Measurements from ENCODE around the gene OTUD3.

DNA sequence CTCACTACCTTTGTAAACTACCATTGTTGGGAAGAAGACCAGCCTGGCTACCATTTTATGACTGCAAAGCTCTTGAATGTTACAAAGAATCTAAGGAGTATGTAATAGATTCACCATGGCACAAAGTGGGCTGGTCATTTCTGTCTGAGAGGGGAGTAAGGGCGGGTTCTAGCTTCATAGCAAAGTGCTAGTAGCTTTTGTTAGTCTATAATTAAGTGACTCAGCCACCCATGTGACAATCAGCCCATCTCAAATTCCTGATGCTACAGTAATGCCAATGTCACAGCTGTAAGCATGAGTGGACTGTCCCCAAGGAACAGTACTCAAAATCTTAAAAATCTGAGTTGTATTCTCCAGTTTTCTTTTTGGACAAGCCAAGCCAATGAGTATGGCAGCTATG is 15.4 kb upstream of the OTUD3 start:
- TF ChIP-seq POLR2A (IDR thresholded peaks at IDR 0.05; ENCODE audit: low read length), result no peak
- no peak for TF ChIP-seq GATA1 (IDR thresholded peaks at IDR 0.05; ENCODE audit: low read depth, low read length)
